ENCODE data around the gene RAB3GAP2. TPM values are rescaled to one million over a fixed set of nuclear protein-coding genes. Genes with fewer than 3 reads are reported as not detected.

RAB3GAP2 gene
- total RNA-seq, 4 donors from 2014 or later: 16.5 to 24.2 (median 18.0) TPM

DNA sequence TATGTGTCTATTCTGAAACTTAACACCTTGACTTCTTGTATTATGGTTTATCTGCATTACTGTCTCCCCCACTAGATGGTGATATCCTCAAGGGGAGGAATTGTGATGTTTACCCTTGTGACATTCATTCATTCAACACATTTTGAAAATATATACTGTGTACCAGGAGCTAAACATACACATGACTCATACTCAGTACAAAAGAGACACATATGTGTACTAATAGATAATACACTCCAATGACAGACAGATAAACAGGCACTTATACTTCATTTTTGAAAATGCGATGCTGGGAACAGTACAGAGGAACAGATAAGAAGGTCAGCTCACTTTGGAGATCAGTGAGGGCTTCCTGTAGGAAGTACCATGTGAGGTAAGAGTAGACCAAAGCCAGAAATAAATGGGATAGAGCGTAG, 8.9 kb upstream of the RAB3GAP2 start:
- intact Hi-C loops (cut with DNase I; ENCODE audit: low total_unique reads): no loop called here
- DNase-seq (no peak), ATAC-seq (no peak)
- Histone ChIP-seq H3K27ac (no peak overlapping the region), H3K36me3 (no peaks in the 10 kb centered on the region), H3K27me3 (peaks cover 0 to 4% (median 0%) of the 10 kb centered on the region in 3 donors), H3K4me3 (no peak overlapping the region), H3K4me1 (no peaks in the 10 kb centered on the region), H3K9me3 (no peaks in the 10 kb centered on the region)
- TF ChIP-seq, protein P1, sequence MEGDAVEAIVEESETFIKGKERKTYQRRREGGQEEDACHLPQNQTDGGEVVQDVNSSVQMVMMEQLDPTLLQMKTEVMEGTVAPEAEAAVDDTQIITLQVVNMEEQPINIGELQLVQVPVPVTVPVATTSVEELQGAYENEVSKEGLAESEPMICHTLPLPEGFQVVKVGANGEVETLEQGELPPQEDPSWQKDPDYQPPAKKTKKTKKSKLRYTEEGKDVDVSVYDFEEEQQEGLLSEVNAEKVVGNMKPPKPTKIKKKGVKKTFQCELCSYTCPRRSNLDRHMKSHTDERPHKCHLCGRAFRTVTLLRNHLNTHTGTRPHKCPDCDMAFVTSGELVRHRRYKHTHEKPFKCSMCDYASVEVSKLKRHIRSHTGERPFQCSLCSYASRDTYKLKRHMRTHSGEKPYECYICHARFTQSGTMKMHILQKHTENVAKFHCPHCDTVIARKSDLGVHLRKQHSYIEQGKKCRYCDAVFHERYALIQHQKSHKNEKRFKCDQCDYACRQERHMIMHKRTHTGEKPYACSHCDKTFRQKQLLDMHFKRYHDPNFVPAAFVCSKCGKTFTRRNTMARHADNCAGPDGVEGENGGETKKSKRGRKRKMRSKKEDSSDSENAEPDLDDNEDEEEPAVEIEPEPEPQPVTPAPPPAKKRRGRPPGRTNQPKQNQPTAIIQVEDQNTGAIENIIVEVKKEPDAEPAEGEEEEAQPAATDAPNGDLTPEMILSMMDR (IDR thresholded peaks at IDR 0.05 in 4 of 5, conservative IDR thresholded peaks at IDR 0.05 in 1 of 5): peak in 4 of 5 experiments; percentile 16 to 62 (median 38)
- no peak for TF ChIP-seq POLR2A (IDR thresholded peaks at IDR 0.05)
- in situ Hi-C loops (cut with MboI; ENCODE audit: low sequenced_read_pairs in 4 of 4): loop anchor here in 3 of 4 donors (25.0 kb wide), 2 partner anchors 456 to 506 kb away; partner anchors contain the start of genes MTARC1 (in 2 of the 3) and MTARC2 (in 1 of the 3)

DNA sequence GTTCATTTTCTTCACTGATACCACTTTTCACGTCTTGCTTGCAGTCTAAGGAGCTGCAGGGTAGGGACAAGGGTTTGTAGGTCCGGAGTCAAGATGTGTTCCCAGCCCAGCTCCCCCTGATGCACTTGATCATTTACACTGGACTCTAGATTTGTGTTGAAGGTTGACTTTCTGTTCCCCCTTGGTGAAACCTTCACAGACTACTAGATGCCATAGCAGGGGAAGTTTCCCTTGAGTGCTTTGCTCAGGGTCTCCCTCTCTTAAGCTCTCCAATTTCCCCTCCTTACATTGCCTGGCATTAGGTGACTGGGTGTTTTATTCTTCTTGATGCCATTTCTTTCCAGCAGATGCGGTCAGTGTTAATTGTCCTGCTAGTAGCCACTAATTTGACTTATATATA, 8.0 kb upstream of the RAB3GAP2 start:
- H3K36me3 ChIP-seq: no peaks in the 10 kb centered on the region
- peaks cover 0 to 4% (median 0%) of the 10 kb centered on the region in 3 donors for H3K27me3 ChIP-seq
- intact Hi-C loops (cut with DNase I; ENCODE audit: low total_unique reads) (no loop called here), in situ Hi-C loops (cut with MboI; ENCODE audit: low sequenced_read_pairs in 4 of 4) (loop anchor here in 3 of 4 donors (25.0 kb wide), 2 partner anchors 457 to 507 kb away; partner anchors contain the start of genes MTARC1 (in 2 of the 3) and MTARC2 (in 1 of the 3))
- H3K9me3 ChIP-seq: no peaks in the 10 kb centered on the region
- H3K4me3 ChIP-seq: no peak overlapping the region
- H3K27ac ChIP-seq: no peak overlapping the region
- DNase-seq: no peak
- no peak for TF ChIP-seq POLR2A (IDR thresholded peaks at IDR 0.05)
- TF ChIP-seq, protein P1 (IDR thresholded peaks at IDR 0.05 in 4 of 5, conservative IDR thresholded peaks at IDR 0.05 in 1 of 5): no peak
- no peaks in the 10 kb centered on the region for H3K4me1 ChIP-seq
- ATAC-seq: no peak

DNA sequence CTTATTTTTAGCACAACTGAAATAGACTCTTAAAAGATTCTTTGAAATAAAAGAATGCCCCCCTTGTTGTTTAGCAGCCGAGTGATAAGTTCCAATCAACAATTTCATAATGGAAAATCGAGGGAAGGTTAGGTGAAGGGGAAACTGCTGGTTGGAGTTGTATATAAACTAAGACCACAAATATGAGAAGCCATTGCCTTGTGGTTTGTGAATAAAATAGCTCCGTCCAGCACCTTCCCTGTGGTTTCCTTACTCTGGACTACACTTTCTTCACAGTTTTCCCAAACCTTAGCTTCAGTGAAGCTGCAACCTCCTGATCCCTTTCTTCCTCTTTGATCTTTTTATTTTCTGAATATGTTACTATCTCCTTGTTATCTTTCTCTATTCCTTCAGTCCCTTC, 6.7 kb upstream of the RAB3GAP2 start:
- no peak overlapping the region for H3K4me3 ChIP-seq
- no peaks in the 10 kb centered on the region for H3K9me3 ChIP-seq
- in situ Hi-C loops (cut with MboI; ENCODE audit: low sequenced_read_pairs in 4 of 4): loop anchor here in 3 of 4 donors (25.0 kb wide), 2 partner anchors 458 to 508 kb away; partner anchors contain the start of genes MTARC1 (in 2 of the 3) and MTARC2 (in 1 of the 3)
- no peak overlapping the region for H3K27ac ChIP-seq
- H3K4me1 ChIP-seq: no peaks in the 10 kb centered on the region
- DNase-seq (no peak), ATAC-seq (no peak)
- TF ChIP-seq, protein P1 (IDR thresholded peaks at IDR 0.05 in 4 of 5, conservative IDR thresholded peaks at IDR 0.05 in 1 of 5): no peak
- TF ChIP-seq POLR2A (IDR thresholded peaks at IDR 0.05): no peak
- H3K36me3 ChIP-seq: no peaks in the 10 kb centered on the region
- intact Hi-C loops (cut with DNase I; ENCODE audit: low total_unique reads): loop anchor here (10.0 kb wide), 2 partner anchors 416 to 506 kb away; partner anchors contain the start of genes C1orf115 and MTARC1
- H3K27me3 ChIP-seq: peaks cover 0 to 4% (median 0%) of the 10 kb centered on the region in 3 donors

DNA sequence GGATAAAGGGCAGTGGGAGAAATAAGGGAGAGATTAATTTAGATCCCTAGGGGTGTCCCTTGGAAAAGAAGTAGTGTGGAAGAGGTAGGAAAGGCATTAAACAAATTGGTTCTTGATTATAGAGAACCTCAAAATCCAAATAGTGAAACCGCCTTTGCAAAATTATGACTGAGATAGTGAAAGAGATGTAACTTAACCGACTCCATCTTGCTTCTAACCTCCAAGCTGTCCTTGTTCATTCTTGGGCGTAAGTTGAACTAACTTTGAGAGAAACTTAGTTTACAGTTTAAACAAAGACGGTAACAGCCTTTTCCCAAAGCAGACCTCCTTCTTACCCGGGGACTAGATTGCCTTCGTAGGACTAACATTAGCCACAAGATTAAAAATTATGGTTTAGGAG, 3.2 kb upstream of the RAB3GAP2 start:
- ATAC-seq: no peak
- H3K4me1 ChIP-seq: peaks cover 9 to 15% of the 10 kb centered on the region in 2 donors
- intact Hi-C loops (cut with DNase I; ENCODE audit: low total_unique reads) (loop anchor here (10.0 kb wide), 2 partner anchors 419 to 509 kb away; partner anchors contain the start of genes C1orf115 and MTARC1), in situ Hi-C loops (cut with MboI; ENCODE audit: low sequenced_read_pairs in 4 of 4) (loop anchor here in 3 of 4 donors (25.0 kb wide), 2 partner anchors 462 to 512 kb away; partner anchors contain the start of genes MTARC1 (in 2 of the 3) and MTARC2 (in 1 of the 3))
- no peaks in the 10 kb centered on the region for H3K9me3 ChIP-seq
- H3K27ac ChIP-seq: no peak overlapping the region
- H3K4me3 ChIP-seq: no peak overlapping the region
- H3K27me3 ChIP-seq: peaks cover 0 to 4% (median 0%) of the 10 kb centered on the region in 3 donors
- H3K36me3 ChIP-seq: no peaks in the 10 kb centered on the region
- no peak for TF ChIP-seq POLR2A (IDR thresholded peaks at IDR 0.05)
- TF ChIP-seq, protein P1 (IDR thresholded peaks at IDR 0.05 in 4 of 5, conservative IDR thresholded peaks at IDR 0.05 in 1 of 5): no peak
- no peak for DNase-seq
